Transverse colon (tissue), 4 donors: ENCODE results near the gene NFAM1.

Source experiments
- EP300 ChIP-seq: sonication (generic); formaldehyde crosslinking; IDR thresholded peaks from one replicate; pipeline ENCODE4 v1.6.1; 2017; ENCODE audit warnings: antibody characterized with exemption, low read depth
- POLR2A ChIP-seq: fragments of 450-650 bp; IDR thresholded peaks from one replicate; pipeline ENCODE4 v1.6.1; 2016; ENCODE audit warnings: antibody characterized with exemption, mild to moderate bottlenecking, moderate library complexity
- POLR2AphosphoS5 ChIP-seq, 3 donors: sonication (generic); formaldehyde crosslinking; IDR thresholded peaks; one replicate each; pipeline ENCODE4 v1.6.1; 2016; ENCODE audit warnings: antibody characterized with exemption in 3 of 3
- TF ChIP-seq, protein P1 (sequence below), 5 experiments: fragments of 200-600 bp in 3 of 5; fragments of 450-650 bp in 2 of 5; sonication (generic) in 3 of 5; IDR thresholded peaks; 1 replicate in 2 of 5; 2 replicates in 3 of 5; pipeline ENCODE4 v1.5.1; 2016 to 2017; ENCODE audit warnings: antibody characterized with exemption in 5 of 5, inconsistent platforms in 3 of 5, mild to moderate bottlenecking in 2 of 5, moderate library complexity in 1 of 5

DNA sequence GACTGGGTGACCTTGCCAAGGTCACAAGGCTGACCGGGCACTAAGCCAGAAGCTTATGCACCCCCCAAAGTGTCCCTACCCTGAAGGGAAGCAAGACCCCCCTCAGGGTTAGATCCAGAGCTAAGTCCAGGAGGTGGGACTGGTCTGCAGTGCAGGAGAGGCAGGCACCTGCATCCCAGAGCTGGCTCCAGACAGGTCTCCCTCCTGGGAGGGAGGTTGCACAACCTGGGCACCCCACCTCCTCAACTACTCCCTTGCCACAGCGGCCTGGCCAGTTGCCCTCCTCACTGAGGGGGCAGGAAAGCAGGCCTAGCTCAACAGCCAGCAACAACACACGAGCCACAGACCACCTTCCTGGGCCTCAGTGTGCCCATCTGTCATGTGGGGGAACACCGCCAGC lies 86.7 kb downstream of the NFAM1 start:
- TF ChIP-seq, protein P1, sequence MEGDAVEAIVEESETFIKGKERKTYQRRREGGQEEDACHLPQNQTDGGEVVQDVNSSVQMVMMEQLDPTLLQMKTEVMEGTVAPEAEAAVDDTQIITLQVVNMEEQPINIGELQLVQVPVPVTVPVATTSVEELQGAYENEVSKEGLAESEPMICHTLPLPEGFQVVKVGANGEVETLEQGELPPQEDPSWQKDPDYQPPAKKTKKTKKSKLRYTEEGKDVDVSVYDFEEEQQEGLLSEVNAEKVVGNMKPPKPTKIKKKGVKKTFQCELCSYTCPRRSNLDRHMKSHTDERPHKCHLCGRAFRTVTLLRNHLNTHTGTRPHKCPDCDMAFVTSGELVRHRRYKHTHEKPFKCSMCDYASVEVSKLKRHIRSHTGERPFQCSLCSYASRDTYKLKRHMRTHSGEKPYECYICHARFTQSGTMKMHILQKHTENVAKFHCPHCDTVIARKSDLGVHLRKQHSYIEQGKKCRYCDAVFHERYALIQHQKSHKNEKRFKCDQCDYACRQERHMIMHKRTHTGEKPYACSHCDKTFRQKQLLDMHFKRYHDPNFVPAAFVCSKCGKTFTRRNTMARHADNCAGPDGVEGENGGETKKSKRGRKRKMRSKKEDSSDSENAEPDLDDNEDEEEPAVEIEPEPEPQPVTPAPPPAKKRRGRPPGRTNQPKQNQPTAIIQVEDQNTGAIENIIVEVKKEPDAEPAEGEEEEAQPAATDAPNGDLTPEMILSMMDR (IDR thresholded peaks at IDR 0.05): no peak
- no peak for TF ChIP-seq EP300
- TF ChIP-seq POLR2AphosphoS5 (IDR thresholded peaks at IDR 0.05): no peak
- TF ChIP-seq POLR2A: no peak
